NCI-H345 treated with DMSO at 0.1 percent for 48 hours (cell line): ENCODE measurements around the gene DIS3L2.
"Not testable (repeated sequence)": the region's sequence is repeated elsewhere in the genome, so short reads cannot be mapped to it uniquely, and the experiment has no call there.

Experiments used
- DNase-seq: peaks from one replicate; lab custom pipeline; 2025; ENCODE audit not compliant: unreplicated experiment; lab: John Stamatoyannopoulos, UW

DIS3L2 gene

DNA sequence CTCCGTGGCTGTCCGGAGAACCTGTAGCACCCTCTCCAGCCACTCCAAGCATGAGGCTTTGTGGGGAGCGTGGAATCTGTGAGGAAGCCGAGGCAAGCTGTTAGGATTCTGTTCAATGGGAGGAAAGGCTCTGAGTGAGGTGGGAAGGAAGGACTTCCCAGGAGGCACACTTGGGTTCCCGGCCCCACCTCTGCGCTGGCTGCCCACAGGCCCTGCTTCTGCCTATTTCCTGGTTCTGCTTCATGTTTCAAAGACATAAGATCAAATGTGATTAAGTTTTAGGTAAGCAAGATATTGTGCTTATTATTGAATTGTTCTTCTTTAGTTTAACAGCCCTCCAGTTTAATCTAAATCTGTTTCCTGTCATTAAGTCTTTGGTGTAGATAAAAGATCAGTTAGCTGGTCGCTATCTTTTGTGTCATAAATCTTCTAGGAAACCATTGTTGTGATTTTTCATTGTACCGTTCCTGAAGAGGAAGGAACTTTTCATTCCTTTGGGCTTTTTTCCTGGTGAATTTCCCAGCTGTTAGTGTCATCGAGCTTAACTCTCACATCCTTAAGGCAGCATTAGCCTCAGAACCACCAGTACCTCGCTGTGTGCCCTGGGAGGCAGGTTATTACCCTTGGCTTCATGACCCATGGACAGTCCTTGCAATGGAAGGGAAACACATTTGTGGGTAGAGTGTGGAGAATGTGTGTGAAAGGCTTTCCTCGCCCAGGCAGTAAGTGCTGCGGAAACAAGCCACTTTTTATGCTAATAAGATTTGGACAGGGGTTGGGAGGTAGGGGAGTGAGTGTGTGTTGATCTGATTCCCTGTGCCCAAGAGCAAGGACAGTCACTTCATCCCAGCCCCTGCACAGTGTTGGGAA lies 355.2 kb downstream of the DIS3L2 start:
- no peak for DNase-seq

DNA sequence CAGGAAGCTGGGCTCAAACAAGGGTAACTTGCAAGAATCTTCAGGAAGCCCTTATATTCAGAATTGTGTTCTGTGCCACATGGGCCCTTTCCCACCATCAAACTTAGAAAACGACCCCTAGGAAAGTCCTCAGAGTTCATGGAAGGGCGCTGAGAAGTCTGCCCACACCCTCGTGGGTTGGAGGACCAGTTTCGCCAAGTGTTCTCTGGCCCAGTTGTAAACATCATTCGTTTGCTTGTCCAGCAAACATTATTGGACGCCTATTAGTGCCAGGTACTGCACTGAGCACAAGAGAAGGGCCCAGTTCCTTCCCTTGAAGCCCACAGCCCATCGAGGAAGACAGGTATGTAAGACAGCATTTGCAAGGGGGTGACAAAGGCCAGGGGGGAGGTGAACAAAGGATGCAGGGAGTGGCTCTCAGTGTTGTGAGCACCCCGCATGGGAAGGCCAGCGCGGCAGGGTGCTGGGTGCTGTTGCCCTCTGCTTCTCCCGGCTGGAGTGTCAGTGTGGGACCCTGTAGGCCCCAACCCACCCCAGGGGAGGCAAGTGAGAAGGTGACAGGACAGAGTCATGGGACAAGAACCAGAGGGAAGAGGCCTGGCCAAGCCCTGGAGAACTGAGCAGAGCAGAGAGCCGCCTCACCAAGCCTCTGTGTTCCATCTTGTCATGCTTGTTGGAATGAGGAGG lies 356.8 kb downstream of the DIS3L2 start:
- no peak for DNase-seq

DNA sequence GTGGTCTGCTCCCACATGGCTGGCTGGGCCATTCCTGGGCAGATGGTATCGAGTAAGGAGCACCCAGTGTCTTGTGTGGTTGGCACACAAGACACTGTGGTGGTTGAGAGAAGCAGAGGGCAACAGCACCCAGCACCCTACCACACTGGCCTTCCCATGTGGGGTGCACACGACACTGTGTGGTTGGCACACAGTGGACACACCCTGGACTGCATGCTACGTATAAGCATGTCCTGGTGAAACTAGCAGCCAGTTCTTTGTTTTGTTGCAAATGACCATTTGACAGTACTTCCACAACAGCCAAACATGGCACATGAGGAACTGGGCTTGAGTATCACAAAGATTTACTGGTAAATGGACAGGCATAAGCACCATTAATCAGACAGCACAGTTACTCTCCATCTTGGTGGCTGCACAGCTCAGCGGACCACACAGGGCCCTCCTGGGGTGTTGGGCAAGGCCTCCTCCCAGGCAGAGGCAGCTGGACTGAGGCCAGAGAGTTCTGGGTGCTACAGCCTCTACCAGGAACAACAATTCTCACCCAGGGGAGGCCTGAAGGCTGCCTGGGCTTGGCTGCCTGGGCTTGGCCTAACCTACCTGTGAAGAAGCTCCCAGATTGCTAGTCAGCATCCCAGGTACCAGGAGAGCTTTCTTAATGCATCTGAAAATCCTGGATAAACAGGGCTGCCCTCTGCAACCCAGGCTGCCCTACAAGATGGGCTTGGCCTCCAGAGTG lies 357.7 kb downstream of the DIS3L2 start:
- DNase-seq, result no peak

DNA sequence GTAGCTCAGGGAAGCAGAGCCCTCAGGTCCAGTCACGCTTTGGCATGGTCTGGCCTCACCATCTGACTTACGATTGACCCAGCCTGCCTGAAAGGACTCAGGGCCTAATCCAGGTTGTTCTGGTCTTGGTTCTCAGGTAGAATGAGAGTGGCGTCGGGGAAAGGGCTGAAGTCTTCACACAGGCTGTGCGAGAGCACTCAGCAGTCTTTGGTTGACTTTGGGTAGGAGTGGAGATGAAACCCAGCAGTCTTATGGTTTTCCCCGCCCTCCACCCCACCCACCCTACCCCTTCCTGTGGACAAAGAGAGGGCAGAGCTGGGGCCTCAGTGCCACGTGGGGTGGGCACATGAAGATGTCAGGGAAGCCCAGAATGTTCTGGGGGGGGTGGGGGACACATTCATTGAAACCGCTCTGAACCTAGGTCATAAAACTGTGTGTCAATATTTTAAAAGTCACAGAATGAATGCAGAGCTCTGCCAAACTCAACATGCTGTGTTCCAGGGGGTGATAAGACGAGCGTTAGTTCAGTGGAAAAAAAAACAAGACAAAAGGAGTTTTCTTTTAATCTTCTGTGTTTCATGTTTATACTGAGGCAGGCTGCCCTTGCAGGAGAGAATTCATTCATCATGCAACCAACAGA lies 358.4 kb downstream of the DIS3L2 start:
- no peak for DNase-seq

DNA sequence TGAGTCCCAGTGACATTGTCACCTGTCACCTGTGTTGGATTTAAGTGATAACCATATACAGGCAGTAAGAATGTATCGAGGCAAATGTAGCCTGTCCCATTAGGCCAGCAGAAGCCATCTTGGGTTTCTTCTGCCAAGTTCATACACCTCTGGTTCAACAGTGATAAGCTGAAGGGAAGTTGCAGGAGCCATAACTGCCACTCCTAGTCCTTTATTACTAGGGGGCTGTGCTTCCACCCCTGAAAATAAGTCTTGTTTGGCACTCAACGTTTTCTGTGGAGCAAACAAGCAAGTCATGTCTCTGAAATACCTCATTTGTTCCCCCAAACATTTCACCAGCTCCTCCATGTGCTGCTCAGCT lies 358.9 kb downstream of the DIS3L2 start:
- no peak for DNase-seq

DNA sequence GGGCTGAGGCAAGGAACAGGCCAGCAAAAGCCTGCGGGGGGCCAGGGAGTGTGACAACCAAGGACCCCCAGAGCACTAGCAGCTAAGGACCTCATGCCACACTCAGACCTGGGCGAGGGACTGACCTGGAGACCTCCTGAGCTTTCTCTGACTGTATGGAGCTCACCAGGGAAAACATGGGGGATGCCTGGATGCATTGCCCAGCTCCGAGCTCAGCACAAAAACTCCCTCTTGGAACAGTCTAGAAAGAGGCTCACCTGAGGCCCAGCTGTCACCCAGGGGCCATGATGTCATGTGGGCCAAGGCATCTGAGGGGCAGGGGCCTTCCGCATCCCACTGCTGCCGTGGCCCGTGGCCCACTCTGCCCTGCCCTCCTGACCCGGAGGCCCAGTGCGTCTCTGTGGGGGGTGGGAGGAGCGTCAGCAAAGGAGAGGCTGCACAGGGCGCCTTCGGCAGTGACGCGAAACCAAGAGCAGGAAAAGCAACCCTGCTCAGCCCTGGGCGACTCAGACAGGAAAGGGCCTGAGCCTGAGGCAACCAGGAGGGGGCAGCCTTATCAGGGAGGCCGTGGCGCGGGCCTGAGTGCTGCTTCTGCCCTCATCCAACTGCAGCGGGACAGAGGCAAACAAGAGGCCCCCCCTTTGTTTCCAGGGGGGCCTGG lies 359.8 kb downstream of the DIS3L2 start:
- no peak for DNase-seq

DNA sequence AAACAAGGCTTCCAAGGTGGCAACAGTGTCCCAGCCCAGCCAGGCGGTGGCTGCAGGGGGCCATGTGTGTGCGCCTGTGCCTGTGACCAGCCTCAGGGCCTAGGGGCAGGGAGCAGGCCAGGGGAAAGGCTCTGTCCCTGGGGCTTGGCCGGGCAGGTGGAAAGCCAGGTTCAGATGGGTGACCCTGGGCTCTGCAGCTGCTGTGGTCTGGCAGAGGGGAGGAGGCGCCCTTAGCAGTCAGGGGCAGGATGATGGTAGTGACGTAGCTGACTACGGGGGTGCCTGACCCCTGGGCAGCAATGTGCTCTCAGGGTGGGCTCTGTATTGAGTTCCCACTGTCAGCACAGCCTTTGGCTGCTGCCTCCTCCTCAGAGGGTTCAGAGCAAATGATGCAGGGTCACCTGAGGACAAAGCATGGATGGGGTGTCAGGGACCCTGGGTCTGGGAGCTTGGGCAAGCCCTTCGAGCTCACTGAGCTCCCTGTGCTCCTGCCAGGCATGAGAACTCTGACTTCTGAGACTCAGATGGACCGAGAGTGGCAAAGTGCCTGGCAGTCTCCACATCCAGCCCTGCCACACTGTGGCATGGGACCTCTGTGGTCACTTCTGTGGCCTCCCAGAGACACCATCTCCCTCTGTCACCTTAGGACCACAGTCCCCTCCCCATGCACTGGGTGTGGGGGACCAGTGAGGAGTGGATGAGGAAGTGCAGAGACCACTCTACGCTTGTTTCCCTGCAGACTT lies 360.5 kb downstream of the DIS3L2 start:
- DNase-seq, result no peak

DNA sequence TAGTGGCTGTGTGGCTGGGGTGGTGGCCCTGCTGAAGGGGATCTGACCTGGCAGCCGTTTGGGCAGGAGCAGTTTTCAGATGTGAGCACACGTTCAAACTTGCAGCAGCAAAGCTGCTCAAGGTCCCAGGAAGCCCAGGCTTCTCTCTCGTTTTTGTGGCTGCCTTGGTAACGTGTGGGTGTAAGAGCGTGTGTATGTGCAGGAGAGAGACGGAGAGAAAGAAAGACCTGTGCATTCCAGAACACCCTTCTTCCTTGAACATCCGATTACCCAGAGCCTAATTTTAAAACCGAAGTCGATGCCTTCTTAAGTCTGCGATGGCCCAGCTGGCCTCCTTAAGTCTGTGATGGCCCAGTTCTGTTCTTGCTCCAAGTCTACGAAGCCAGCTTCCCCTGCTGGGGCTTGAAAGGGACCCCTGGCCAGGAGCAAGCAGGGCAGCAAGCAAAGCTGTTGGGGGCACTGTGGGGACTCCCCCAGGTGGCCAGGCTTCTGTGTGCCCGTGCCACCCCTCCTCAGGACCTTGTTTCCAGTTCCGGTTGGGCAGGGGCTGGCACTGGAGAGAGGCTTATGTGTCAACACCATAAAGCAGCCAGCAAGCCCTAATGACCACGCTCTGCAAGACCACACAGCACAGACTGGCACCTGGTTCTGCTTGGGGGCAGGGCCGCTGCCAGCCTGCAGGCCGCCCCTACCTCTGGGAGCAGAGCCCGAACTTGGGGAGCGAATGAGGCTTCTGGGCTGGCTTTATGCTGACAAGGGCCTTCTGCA lies 361.2 kb downstream of the DIS3L2 start:
- no peak for DNase-seq

DNA sequence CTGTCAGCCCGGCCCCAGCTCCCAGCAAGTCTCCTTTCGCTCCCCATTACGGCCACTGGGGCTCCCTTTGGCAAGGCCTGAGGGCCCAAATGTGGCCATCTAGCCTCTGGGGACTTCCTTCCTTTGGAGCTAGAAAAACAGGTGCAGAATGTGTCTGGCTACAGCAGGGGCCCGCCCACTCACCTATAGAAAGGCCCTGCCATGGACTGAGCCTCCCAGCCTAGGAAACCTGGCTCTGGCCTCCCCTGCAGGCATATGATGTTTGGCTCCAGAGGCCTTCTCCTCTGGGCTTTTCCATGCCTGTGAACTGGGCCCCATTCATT lies 361.8 kb downstream of the DIS3L2 start:
- DNase-seq, result no peak

DNA sequence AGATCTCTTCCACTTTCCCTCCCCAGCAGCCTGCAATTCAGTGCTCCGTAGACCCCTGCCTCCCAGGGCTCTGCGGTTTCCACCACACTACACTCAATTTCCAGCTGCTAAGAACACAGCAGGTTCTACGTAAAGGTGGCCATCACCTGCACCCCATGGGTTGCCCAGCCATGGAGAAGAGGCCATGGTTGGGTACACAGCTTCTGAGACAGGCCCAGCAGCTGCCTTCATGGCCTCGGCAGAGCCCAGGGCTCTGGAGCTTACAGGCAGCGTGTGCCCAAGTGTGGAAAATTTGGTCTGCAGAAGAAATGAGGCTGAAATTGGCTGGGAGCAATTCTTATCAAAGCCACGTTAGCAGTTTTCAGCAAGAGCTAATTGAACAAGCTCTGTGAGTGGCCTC lies 362.5 kb downstream of the DIS3L2 start:
- not testable (repeated sequence) for DNase-seq

DNA sequence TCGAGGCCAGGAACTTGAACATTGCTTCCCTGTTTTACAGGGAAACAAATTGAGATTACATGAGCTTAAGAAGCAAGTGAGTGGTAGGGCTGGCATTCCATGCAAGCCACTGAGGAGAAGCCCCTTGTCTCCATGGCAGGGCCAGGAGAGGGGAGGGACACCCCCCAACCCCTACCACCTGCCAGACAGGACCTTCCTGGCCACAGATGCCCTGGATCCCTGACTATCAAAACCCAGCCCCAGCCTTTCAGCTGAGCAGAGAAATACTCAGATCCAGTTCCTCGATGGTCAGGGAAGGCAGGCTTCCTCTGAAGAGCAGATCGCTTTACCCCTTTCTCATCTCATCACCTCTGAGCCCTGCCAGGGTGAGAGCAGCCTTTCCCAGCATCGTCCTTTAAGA lies 363.3 kb downstream of the DIS3L2 start:
- no peak for DNase-seq

DNA sequence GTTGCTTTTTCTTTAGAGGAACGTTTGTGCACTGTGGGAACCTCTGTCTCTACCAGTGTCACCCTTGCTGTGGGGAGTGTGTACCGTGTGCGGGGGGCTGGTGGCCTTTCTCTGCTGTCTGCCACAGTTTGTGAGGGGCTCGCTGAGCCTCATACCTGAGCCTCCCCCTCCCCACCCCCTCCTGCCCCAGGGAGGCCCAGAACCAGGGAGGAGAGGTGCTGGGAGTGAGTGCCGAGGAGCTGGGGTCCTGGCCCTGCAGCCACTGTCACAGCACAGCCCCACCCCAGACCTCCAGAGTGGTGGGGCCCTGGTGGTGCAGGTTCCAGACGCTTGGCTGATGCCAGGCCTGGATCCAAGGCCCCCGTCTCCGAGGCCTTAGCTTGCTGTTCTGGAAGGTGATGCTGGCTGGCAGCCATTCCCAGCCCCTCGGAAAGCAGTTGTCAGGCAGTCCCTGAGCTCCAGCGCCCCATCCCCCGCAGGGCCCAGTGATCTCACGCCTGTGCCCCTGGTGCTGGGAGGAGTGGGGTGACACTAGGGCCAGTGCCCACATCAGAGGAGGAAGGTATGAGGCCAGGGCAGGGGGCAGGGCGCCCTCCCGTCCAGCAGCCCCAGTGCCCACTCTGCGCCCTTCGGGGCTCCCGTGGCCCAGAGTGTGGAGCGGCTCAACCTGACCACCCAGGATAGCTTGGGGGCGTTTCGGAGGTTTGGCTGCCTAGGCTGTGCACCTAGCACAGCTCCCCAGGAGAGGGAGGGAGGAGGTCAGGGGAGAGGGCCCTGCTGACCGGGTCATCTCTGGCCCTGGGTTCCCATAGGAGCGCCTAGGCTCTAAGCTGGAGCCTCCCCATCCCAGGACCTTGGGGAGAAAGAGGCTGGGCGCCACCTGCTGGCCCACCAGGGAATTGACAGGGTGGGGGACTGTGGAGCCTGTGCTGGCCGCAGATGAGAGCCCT lies 364.1 kb downstream of the DIS3L2 start:
- no peak for DNase-seq

DNA sequence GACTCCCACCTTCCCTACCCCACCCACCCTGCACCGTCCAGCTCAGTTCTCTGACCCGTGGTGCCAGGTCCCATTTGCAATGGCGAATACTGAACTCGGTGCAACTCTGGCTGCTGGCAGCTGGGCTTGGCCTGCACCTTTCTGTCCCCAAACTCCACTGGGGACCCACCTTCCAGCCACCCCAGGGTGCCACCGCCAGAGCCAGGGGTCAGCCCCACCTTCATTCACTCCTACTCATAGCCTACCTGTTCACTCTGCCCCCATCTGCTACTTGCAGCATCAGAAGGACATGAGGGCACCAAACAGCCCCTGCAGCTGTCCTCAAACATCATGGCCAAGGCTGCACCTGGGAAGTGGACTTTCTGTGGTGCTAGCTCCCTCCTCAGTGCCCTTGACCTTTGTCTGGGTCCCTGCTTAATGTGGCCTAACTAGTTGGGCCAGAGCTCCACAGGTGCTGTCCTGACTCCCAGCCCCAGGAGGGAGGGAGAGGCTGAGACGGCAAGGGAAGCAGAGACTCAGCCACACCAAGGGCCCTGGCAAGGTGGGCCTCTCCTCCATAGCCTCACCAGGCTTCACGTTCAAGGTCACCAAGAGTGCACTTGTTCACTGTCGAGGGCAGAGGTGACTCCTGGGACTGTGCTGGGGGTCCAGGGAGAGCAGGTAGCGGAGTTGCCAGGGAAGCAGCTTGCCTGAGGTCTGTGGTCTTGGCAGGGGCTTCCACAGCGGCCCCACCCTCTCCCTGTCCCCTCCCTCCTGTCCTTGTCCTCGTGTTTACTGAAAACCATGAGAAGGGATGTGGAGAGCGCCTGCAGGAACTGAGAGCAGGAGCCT lies 365.0 kb downstream of the DIS3L2 start:
- DNase-seq, result not testable (repeated sequence)

DNA sequence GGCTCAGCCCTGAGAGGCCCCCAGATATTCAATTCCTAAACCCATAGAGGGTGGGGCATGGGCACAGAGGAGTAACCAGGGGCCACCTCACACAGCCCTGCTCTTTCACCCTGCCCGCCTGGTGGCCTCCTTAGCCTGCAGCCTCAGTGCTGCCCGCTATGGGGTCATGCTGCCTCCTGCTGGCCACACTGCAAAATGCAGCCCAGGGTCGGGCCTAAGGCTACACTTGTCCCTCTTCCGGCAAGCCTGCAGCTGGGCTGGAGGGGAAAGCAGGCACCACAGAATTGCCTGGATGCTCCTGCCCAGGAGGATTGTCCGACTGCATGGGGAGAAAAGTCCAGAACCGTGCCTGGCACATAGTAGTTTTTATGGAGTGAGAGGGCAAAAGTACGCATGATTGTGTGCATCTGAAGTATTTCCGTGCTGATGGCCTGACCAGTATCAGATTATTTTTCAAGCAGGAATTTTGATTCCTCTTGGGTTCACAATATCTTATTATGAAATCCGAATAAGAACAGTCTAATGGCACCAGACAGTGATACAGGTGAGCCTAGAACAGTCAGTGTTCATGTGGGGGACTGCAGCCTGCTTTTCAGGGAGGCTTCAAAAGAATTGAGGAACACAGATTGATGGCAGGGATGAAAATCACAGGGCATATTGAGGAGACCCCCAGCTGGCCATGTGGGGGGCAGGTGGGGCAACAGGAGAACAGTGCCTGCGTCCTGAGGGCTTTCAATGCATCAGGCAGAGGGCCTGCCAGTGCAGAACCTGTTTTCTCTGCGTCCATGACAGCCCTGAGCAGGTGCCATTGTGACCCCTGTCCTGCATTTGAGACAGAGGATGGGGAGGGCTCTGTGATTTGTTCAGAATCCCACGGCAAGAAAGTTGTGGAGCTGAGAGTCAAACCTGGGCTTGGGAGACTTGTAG lies 365.9 kb downstream of the DIS3L2 start:
- DNase-seq, result peak; percentile 12

DNA sequence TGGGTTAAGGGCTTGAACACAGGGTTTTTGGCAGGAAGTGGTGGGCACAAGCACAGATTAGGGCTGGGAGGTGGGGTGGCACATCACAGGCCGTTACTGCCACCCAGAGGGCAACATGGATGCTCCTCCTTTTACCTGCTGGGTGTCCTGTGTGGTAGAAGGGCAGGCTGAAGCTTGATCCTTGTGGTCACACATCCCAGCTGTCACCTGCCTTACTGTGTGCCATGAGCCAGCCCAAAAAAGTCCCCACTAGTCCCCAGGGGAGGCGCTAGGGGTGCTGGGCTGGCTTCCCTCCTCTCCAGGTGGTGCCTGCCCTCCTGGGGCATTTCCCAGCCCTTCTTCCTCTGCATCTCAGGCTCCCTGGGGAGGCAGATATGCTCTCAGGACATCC lies 366.5 kb downstream of the DIS3L2 start:
- DNase-seq, result no peak
